BJ (cell line): ENCODE measurements around the gene COTL1. TPM values are rescaled to one million over a fixed set of nuclear protein-coding genes. Genes with fewer than 3 reads are reported as not detected.

Experiments
- CTCF ChIA-PET: fragments of 350-600 bp; formaldehyde crosslinking; extraction: SDS; loops from one replicate; lab custom pipeline; 2021; ENCODE audit warnings: antibody characterized with exemption, inconsistent platforms; lab: Yijun Ruan, JAX
- POLR2A ChIA-PET: fragments of 300-600 bp; sonication (Branson Sonifier 250); formaldehyde crosslinking; extraction: SDS; loops from one replicate; lab custom pipeline; 2021; ENCODE audit warnings: antibody characterized with exemption; lab: Charles Lee
- DNase-seq: peaks from one replicate; pipeline ENCODE4 v3.0.0-alpha.2; 2011; ENCODE audit warnings: low read depth
- H3K27me3 ChIP-seq: 2 replicates; pipeline ENCODE4 v1.6.0; 2011; ENCODE audit warnings: low read length; ENCODE audit not compliant: control insufficient read depth, insufficient read depth
- H3K36me3 ChIP-seq: 2 replicates; pipeline ENCODE4 v1.5.1; 2011; ENCODE audit warnings: low read length; ENCODE audit not compliant: control insufficient read depth, insufficient read depth
- H3K4me3 ChIP-seq: 2 replicates; pipeline ENCODE4 v1.5.1; 2011; ENCODE audit warnings: low read depth, mild to moderate bottlenecking, control low read depth, low read length
- polyA plus RNA-seq: library from polyadenylated mRNA; depleted of rRNA; stranded (reverse); fragments of >200 nt; gene quantifications from 2 replicates; pipeline ENCODE4 v1.2.3, GENCODE V29; 2011
- TF ChIP-seq, protein P1 (sequence below): IDR thresholded peaks from 2 replicates; pipeline ENCODE4 v1.5.1; 2011; ENCODE audit warnings: low read depth, mild to moderate bottlenecking, control low read depth, inconsistent platforms, low read length, moderate library complexity; ENCODE audit not compliant: insufficient read depth

Gene COTL1
- polyA plus RNA-seq, 1 experiment: 166 TPM

DNA sequence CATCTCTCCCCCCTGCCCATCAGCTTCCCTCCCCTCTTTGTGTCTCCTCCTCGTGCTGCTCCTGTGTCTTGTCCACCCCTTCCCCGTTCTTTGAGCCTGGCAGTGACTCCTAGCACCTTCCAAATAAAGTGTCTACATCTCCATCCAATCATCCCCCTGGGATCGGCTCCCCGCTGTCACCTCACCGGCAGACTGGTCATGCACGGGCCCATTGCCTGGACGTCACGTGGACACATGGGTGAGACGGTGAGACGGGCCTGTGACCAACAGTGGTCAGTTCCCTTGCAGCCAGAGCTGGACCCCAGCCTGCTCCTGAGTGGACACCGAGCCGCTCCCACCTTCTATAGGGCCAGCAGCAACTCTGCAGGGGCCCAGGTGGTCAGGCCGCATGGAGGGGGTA lies 46.4 kb downstream of the COTL1 start:
- TF ChIP-seq, protein P1, sequence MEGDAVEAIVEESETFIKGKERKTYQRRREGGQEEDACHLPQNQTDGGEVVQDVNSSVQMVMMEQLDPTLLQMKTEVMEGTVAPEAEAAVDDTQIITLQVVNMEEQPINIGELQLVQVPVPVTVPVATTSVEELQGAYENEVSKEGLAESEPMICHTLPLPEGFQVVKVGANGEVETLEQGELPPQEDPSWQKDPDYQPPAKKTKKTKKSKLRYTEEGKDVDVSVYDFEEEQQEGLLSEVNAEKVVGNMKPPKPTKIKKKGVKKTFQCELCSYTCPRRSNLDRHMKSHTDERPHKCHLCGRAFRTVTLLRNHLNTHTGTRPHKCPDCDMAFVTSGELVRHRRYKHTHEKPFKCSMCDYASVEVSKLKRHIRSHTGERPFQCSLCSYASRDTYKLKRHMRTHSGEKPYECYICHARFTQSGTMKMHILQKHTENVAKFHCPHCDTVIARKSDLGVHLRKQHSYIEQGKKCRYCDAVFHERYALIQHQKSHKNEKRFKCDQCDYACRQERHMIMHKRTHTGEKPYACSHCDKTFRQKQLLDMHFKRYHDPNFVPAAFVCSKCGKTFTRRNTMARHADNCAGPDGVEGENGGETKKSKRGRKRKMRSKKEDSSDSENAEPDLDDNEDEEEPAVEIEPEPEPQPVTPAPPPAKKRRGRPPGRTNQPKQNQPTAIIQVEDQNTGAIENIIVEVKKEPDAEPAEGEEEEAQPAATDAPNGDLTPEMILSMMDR: no peak
- Histone ChIP-seq H3K4me3 (no peak overlapping the region), H3K36me3 (peaks cover 11% of the 10 kb centered on the region), H3K27me3 (no peaks in the 10 kb centered on the region)
- ChIA-PET CTCF (no interaction called here), POLR2A (no interaction called here)
- no peak for DNase-seq

DNA sequence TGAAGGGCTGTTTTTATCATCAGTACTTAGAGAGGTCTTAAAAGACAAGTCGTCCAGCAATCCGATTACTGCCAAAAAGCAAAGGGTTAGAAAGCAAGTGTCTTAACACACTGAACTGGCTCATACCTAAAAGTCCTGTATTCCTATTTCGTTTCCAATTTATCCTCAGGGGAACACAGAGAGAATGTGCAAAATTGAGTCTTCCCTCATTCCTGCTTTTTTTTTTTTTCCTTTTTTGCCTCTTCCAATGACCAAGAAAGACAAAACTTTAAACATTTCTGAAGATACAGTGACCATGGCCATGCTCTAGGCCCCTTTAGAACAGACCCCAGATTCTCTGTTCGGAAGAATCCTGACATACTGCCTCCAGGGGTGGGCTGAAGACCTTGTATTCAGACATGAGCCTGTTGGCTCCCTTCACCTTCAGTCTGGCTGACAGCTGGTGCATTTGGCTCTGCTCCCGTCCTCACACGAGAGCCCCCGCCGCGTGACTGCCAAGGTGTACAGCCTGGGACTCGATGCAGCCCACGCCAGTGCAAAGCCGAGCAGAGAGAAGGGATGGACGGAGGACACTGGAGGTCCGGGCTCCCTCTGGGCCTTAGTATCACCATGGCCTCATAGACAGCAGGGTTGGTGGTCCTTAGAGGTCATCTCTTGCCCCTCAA lies 47.0 kb downstream of the COTL1 start:
- H3K4me3 ChIP-seq: no peak overlapping the region
- TF ChIP-seq, protein P1: no peak
- peaks cover 14% of the 10 kb centered on the region for H3K36me3 ChIP-seq
- ChIA-PET CTCF (no interaction called here), POLR2A (no interaction called here)
- no peak for DNase-seq
- H3K27me3 ChIP-seq: no peaks in the 10 kb centered on the region

DNA sequence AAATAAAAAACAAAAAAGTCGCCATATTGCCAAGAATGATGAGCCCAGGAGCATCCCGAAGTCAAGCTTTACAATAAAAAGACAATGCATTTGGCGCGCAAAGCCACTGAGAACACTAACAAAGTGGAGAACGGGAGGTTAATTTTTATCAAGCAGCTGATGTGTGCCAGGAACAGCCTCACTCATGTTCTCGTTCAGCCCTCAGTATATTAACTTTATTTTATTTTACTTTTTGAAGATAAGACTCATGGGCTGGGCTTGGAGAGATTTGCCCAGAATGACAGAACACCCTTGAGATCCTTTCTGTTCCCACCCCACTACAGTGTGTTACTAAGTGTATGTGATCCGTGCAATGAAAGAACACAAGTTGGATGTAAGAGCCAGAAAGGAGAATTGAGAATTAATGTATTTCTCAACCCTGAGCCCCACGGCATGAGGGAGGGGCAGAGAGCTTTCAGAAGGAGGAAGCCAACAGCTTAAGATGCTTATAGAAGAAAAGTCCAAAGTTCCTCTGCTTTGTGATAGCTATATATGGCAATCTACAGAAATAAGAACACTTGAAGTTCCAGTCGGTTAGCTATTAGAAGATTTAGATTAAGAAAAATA lies 48.4 kb downstream of the COTL1 start:
- DNase-seq: no peak
- Histone ChIP-seq H3K27me3 (no peaks in the 10 kb centered on the region), H3K4me3 (no peak overlapping the region), H3K36me3 (peaks cover 15% of the 10 kb centered on the region)
- POLR2A ChIA-PET: no interaction called here
- CTCF ChIA-PET: interaction anchor here (0.8 to 1.2 kb wide), 3 partner anchors 12 to 170 kb away, joined by 3 read pairs; no protein-coding TSS in a partner anchor
- TF ChIP-seq, protein P1: no peak

DNA sequence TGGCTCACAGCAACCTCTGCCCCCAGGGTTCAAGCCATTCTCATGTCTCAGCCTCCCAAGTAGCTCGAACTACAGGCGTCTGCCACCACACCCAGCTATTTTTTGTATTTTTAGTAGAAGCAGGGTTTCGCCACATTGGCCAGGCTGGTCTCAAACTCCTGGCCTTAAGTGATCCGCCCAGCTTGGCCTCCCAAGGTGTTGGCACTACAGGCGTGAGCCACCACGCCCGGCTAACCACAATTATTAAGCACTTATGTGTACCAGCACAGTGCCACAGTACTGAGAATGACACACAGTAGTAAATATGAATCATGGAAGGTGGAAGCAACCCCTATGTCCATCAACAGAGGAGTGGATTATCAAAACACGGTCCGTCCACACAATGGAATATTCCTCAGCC lies 49.8 kb downstream of the COTL1 start:
- Histone ChIP-seq H3K27me3 (no peaks in the 10 kb centered on the region), H3K4me3 (no peak overlapping the region), H3K36me3 (peaks cover 23% of the 10 kb centered on the region)
- ChIA-PET POLR2A (no interaction called here), CTCF (interaction anchor here (0.7 to 1.2 kb wide), 3 partner anchors 14 to 1131 kb away, joined by 3 read pairs; no protein-coding TSS in a partner anchor)
- DNase-seq: no peak
- TF ChIP-seq, protein P1: no peak

DNA sequence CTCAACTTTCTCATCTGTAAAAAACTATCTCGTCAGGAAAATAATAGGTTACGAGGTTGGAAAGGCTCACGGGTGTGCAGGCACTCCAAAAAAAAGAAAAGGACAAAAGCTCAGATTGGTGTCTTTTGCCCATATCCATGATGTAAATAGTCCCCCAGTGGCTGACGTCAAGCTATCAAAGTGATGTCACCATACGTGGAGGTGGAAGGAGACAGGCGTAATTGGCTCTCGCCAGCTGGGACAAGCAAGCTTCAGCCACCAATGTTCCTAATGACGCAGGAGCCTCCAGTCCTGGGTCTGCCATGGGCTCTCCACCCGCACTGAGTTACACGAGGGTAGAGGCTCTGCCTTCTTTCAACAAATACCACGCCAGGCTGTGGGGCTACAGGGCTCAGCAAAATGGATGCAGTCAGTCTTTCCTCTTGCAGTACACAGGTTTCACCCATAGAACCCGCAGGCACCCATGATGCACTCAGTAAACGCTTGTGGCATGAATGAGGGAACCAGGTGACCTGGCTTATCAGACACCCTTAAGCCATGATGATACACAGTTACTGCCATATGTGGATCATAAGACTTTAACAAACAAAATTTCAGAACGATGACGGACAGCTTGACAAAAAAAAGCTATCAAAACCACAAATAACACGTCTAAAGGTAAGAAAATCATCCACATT lies 50.5 kb downstream of the COTL1 start:
- no peaks in the 10 kb centered on the region for H3K27me3 ChIP-seq
- peaks cover 23% of the 10 kb centered on the region for H3K36me3 ChIP-seq
- TF ChIP-seq, protein P1: no peak
- ChIA-PET POLR2A (interaction anchor here (0.6 kb wide), 1 partner anchor 575 kb away, joined by 3 read pairs; no protein-coding TSS in a partner anchor), CTCF (interaction anchor here (0.7 to 1.5 kb wide), 2 partner anchors 55 to 1132 kb away, joined by 3 read pairs; no protein-coding TSS in a partner anchor)
- no peak for DNase-seq
- no peak overlapping the region for H3K4me3 ChIP-seq
